Endothelial cell of umbilical vein (primary cell): ENCODE results near the gene RBMS3.

Source experiments
- CTCF ChIP-seq, 2 donors: IDR thresholded peaks; 1 replicate in 1 of 2; 2 replicates in 1 of 2; pipeline ENCODE4 v1.5.1; 2011; ENCODE audit warnings: low read length in 2 of 2, mild to moderate bottlenecking in 2 of 2, moderate library complexity in 2 of 2, control low read depth in 1 of 2, inconsistent platforms in 1 of 2, low read depth in 1 of 2; ENCODE audit not compliant: insufficient read depth in 1 of 2; ENCODE audit errors: extremely low read depth in 1 of 2
- EZH2 ChIP-seq: IDR thresholded peaks from 2 replicates; pipeline ENCODE4 v1.6.1; 2012; ENCODE audit warnings: borderline replicate concordance, low read depth, mild to moderate bottlenecking, moderate library complexity, low read length, inconsistent platforms; ENCODE audit not compliant: severe bottlenecking
- GATA2 ChIP-seq: IDR thresholded peaks from 2 replicates; pipeline ENCODE4 v1.7.0; 2011; ENCODE audit warnings: low read depth, mild to moderate bottlenecking, moderate library complexity, mixed read lengths, low read length; ENCODE audit not compliant: insufficient read length, insufficient read depth
- JUN ChIP-seq: IDR thresholded peaks from 2 replicates; pipeline ENCODE4 v1.6.1; 2011; ENCODE audit warnings: borderline replicate concordance, low read depth; ENCODE audit not compliant: insufficient read length, insufficient read depth
- MAX ChIP-seq: IDR thresholded peaks from 2 replicates; pipeline ENCODE4 v1.6.1; 2011; ENCODE audit not compliant: insufficient read depth, insufficient read length
- MYC ChIP-seq: IDR thresholded peaks from one replicate; pipeline ENCODE4 v1.6.1; 2011; ENCODE audit warnings: mild to moderate bottlenecking, low read depth, low read length
- POLR2A ChIP-seq: IDR thresholded peaks from 2 replicates; pipeline ENCODE4 v1.6.1; 2012; ENCODE audit warnings: low read depth, mild to moderate bottlenecking, control low read depth, low read length
- POLR2AphosphoS5 ChIP-seq: IDR thresholded peaks from 2 replicates; pipeline ENCODE4 v1.6.1; 2012; ENCODE audit warnings: low read depth, mild to moderate bottlenecking, control low read depth, low read length, moderate library complexity; ENCODE audit not compliant: insufficient read depth

- TF ChIP-seq EZH2: no peak
- no peak for TF ChIP-seq CTCF (IDR thresholded peaks at IDR 0.05; ENCODE audit: extremely low read depth in 1 of 2, insufficient read depth in 1 of 2, low read depth in 1 of 2, low read length in 2 of 2)
- TF ChIP-seq POLR2AphosphoS5: peak; percentile 66
- peak; percentile 65 for TF ChIP-seq POLR2A
- TF ChIP-seq MAX: no peak
- peak; percentile 86 for TF ChIP-seq GATA2
- TF ChIP-seq JUN: peak; percentile 34
- no peak for TF ChIP-seq MYC
Measured at GRCh38 chr3:29513236-29513635, 232.4 kb downstream of the RBMS3 start.
